Measurements from ENCODE around the gene DTX1.

DNA sequence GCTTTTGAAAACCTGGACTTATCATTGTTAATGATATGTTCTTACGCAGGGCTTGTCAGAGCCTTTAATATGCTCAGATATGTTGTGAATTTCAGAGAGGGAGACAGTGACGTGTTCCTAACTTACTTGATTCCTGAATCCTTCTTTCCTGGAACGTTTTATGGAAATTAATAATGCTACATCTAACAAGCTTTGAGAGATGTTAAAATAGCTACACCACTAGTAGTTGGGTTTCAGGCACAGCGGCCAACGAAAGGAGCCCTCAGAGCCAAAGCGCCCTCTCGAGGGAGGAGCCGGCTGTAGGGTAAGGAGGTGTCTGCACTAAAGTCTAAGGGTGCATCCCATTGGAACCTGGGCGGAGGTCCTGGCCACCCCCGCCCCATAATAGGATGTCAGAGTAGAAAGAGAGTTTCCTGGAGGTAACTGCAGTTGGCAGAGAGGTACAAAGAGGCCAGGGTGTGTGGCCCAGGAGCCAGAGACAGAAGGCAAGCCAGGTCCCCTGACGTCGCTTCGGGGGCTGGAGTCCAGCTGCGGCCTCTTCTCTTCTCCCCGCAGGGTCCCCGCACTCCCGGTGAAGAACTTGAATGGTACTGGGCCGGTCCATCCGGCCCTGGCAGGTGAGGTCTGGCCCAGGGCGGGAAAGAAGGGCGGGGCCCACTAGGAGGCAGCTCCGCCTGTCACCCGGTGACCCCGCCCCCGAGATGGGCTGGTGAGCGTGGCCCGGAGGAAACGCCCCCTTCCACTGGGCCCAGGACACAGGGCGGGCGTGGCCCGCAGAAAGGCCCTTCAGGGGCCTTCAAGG is 36.3 kb downstream of the DTX1 start:
- TF ChIP-seq, protein P1, sequence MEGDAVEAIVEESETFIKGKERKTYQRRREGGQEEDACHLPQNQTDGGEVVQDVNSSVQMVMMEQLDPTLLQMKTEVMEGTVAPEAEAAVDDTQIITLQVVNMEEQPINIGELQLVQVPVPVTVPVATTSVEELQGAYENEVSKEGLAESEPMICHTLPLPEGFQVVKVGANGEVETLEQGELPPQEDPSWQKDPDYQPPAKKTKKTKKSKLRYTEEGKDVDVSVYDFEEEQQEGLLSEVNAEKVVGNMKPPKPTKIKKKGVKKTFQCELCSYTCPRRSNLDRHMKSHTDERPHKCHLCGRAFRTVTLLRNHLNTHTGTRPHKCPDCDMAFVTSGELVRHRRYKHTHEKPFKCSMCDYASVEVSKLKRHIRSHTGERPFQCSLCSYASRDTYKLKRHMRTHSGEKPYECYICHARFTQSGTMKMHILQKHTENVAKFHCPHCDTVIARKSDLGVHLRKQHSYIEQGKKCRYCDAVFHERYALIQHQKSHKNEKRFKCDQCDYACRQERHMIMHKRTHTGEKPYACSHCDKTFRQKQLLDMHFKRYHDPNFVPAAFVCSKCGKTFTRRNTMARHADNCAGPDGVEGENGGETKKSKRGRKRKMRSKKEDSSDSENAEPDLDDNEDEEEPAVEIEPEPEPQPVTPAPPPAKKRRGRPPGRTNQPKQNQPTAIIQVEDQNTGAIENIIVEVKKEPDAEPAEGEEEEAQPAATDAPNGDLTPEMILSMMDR (IDR thresholded peaks at IDR 0.05; ENCODE audit: low read depth, low read length, poor library complexity, severe bottlenecking): peak; percentile 74
- TF ChIP-seq EZH2phosphoT487 (IDR thresholded peaks at IDR 0.05; ENCODE audit: borderline replicate concordance, low read length): no peak
